ENCODE results near the gene SERINC5. TPM values are rescaled to one million over a fixed set of nuclear protein-coding genes. Genes with fewer than 3 reads are reported as not detected.
A peak's percentile ranks its signal among the peaks of the same experiment; 100 is the strongest.

SERINC5 gene
- total RNA-seq, 2 donors from 2014 or later, result 134 to 183 TPM

- 71 to 100% methylated on average over 1 to 2 of the region's 2 CpGs for WGBS, 2 experiments (ENCODE audit: insufficient coverage in 1 of 2, insufficient read length in 1 of 2)
- no peak overlapping the region for H3K4me3 Mint-ChIP-seq
- no peaks in the 10 kb centered on the region for H3K36me3 ChIP-seq (ENCODE audit: control insufficient read depth, insufficient read depth, low read length)
- no peak overlapping the region for H3K9ac ChIP-seq (ENCODE audit: extremely low read depth, low read length, poor library complexity, severe bottlenecking)
- TF ChIP-seq CTCF (conservative IDR thresholded peaks at IDR 0.05), result no peak
- no peak for DNase-seq
- H3K27me3 ChIP-seq (ENCODE audit: control insufficient read depth, insufficient read depth, low read length, poor library complexity, severe bottlenecking), result no peaks in the 10 kb centered on the region
- H3K27ac ChIP-seq (ENCODE audit: low read depth, low read length), result no peak overlapping the region
- no peaks in the 10 kb centered on the region for H3K27me3 Mint-ChIP-seq (ENCODE audit: insufficient read depth)
- no peak overlapping the region for H3K4me3 ChIP-seq (ENCODE audit: low read length)
- no peak overlapping the region for H3K27ac Mint-ChIP-seq
- peaks cover 3% of the 10 kb centered on the region for H3K9me3 Mint-ChIP-seq
- peaks cover 5% of the 10 kb centered on the region for H3K4me1 Mint-ChIP-seq
- no peaks in the 10 kb centered on the region for H3K4me1 ChIP-seq (ENCODE audit: control insufficient read depth, insufficient read depth, low read length)
- peaks cover 13% of the 10 kb centered on the region for H3K36me3 Mint-ChIP-seq (ENCODE audit: low read depth)
- H3K9me3 ChIP-seq (ENCODE audit: control insufficient read depth, low read length), result peaks cover 10% of the 10 kb centered on the region
Observed at GRCh38 chr5:80128141-80128540, 127.7 kb downstream of the SERINC5 start.

GRCh38 chr5:80127116-80127552 lies 128.7 kb downstream of the SERINC5 start:
- H3K4me1 ChIP-seq (ENCODE audit: control insufficient read depth, insufficient read depth, low read length), result no peaks in the 10 kb centered on the region
- Mint-ChIP-seq H3K27ac (no peak overlapping the region), H3K9me3 (peaks cover 3% of the 10 kb centered on the region), H3K36me3 (ENCODE audit: low read depth) (peaks cover 11% of the 10 kb centered on the region), H3K4me1 (peaks cover 9% of the 10 kb centered on the region), H3K27me3 (ENCODE audit: insufficient read depth) (no peaks in the 10 kb centered on the region), H3K4me3 (no peak overlapping the region)
- no peaks in the 10 kb centered on the region for H3K36me3 ChIP-seq (ENCODE audit: control insufficient read depth, insufficient read depth, low read length)
- no peak overlapping the region for H3K9ac ChIP-seq (ENCODE audit: extremely low read depth, low read length, poor library complexity, severe bottlenecking)
- H3K9me3 ChIP-seq (ENCODE audit: control insufficient read depth, low read length), result peaks cover 10% of the 10 kb centered on the region
- 93 to 96% methylated on average over 3 to 4 of the region's 4 CpGs for WGBS, 2 experiments (ENCODE audit: insufficient coverage in 1 of 2, insufficient read length in 1 of 2)
- H3K27me3 ChIP-seq (ENCODE audit: control insufficient read depth, insufficient read depth, low read length, poor library complexity, severe bottlenecking), result no peaks in the 10 kb centered on the region
- DNase-seq, result no peak
- no peak overlapping the region for H3K27ac ChIP-seq (ENCODE audit: low read depth, low read length)
- H3K4me3 ChIP-seq (ENCODE audit: low read length), result no peak overlapping the region
- no peak for TF ChIP-seq CTCF (conservative IDR thresholded peaks at IDR 0.05)

- peaks cover 9% of the 10 kb centered on the region for H3K4me1 Mint-ChIP-seq
- Histone ChIP-seq H3K27ac (ENCODE audit: low read depth, low read length) (no peak overlapping the region), H3K9ac (ENCODE audit: extremely low read depth, low read length, poor library complexity, severe bottlenecking) (no peak overlapping the region), H3K36me3 (ENCODE audit: control insufficient read depth, insufficient read depth, low read length) (no peaks in the 10 kb centered on the region), H3K4me1 (ENCODE audit: control insufficient read depth, insufficient read depth, low read length) (no peaks in the 10 kb centered on the region), H3K9me3 (ENCODE audit: control insufficient read depth, low read length) (peaks cover 10% of the 10 kb centered on the region), H3K27me3 (ENCODE audit: control insufficient read depth, insufficient read depth, low read length, poor library complexity, severe bottlenecking) (no peaks in the 10 kb centered on the region), H3K4me3 (ENCODE audit: low read length) (no peak overlapping the region)
- peaks cover 5% of the 10 kb centered on the region for H3K9me3 Mint-ChIP-seq
- DNase-seq, result no peak
- no peak overlapping the region for H3K27ac Mint-ChIP-seq
- 82 to 90% methylated on average over 4 of the region's 4 CpGs for WGBS, 2 experiments (ENCODE audit: insufficient coverage in 1 of 2, insufficient read length in 1 of 2)
- no peak overlapping the region for H3K4me3 Mint-ChIP-seq
- H3K27me3 Mint-ChIP-seq (ENCODE audit: insufficient read depth), result no peaks in the 10 kb centered on the region
- H3K36me3 Mint-ChIP-seq (ENCODE audit: low read depth), result peaks cover 3% of the 10 kb centered on the region
- TF ChIP-seq CTCF (conservative IDR thresholded peaks at IDR 0.05), result peak; percentile 45
Observed at GRCh38 chr5:80125962-80126480, 129.8 kb downstream of the SERINC5 start.

All from endodermal cell (in vitro differentiated cells).